H1 (cell line): ENCODE results near the gene ASTN2. TPM values are rescaled to one million over a fixed set of nuclear protein-coding genes. Genes with fewer than 3 reads are reported as not detected.

ENCODE experiments used
- CTCF ChIA-PET: fragments of 300-600 bp; sonication (Branson Sonifier 250); formaldehyde crosslinking; loops from one replicate; lab custom pipeline; 2021; ENCODE audit not compliant: partially characterized antibody; lab: Charles Lee
- POLR2A ChIA-PET: fragments of 300-600 bp; sonication (Branson Sonifier 250); formaldehyde crosslinking; loops from one replicate; lab custom pipeline; 2021; ENCODE audit warnings: inconsistent platforms; ENCODE audit not compliant: partially characterized antibody; lab: Charles Lee
- DNase-seq, 2 experiments: peaks; one replicate each; pipeline versions ENCODE4 v3.0.0 to v3.0.0-alpha.2; 2010 to 2022; ENCODE audit warnings: low spot score in 2 of 2, low read depth in 1 of 2, mixed read lengths in 1 of 2
- FAIRE-seq: peaks from 2 replicates; lab custom pipeline; 2011; peaks lifted over from hg19 to GRCh38; lab: Jason Lieb, UNC
- H2AFZ ChIP-seq: 2 replicates; pipeline ENCODE4 v1.8.1; 2012; ENCODE audit warnings: low read length, inconsistent platforms
- H2AK5ac ChIP-seq: 2 replicates; pipeline ENCODE4 v1.6.1; 2013; ENCODE audit warnings: low read depth, low read length
- H2BK120ac ChIP-seq: replicated peaks from 2 replicates; pipeline ENCODE3; 2013; ENCODE audit warnings: low read depth, low read length, inconsistent platforms
- H2BK12ac ChIP-seq: 2 replicates; pipeline ENCODE4 v1.6.1; 2013; ENCODE audit warnings: low read depth, low read length
- H2BK15ac ChIP-seq: 2 replicates; pipeline ENCODE4 v1.6.1; 2013; ENCODE audit warnings: low read length
- H2BK20ac ChIP-seq: 2 replicates; pipeline ENCODE4 v1.6.1; 2013; ENCODE audit warnings: low read length
- H2BK5ac ChIP-seq: 2 replicates; pipeline ENCODE4 v1.6.1; 2013; ENCODE audit warnings: low read depth, low read length
- H3K14ac ChIP-seq: 2 replicates; pipeline ENCODE4 v1.6.1; 2013; ENCODE audit warnings: inconsistent platforms; ENCODE audit not compliant: insufficient read length
- H3K18ac ChIP-seq: 2 replicates; pipeline ENCODE4 v1.6.1; 2013; ENCODE audit warnings: low read length; ENCODE audit errors: extremely low read depth
- H3K23ac ChIP-seq: 2 replicates; pipeline ENCODE4 v1.6.1; 2013; ENCODE audit warnings: inconsistent platforms; ENCODE audit not compliant: insufficient read length
- H3K23me2 ChIP-seq: 2 replicates; pipeline ENCODE4 v1.6.1; 2013; ENCODE audit warnings: low read depth, low read length
- H3K27ac ChIP-seq: 2 replicates; pipeline ENCODE4 v1.6.1; 2011; ENCODE audit warnings: low read depth, low read length, inconsistent platforms
- H3K27me3 ChIP-seq, 4 experiments: replicated peaks in 1 of 4; 1 replicate in 1 of 4; 2 replicates in 3 of 4; pipeline versions ENCODE4 v1.6.1 to v1.8.1; 2011 to 2013; ENCODE audit warnings: low read length in 3 of 4, mild to moderate bottlenecking in 3 of 4, inconsistent platforms in 2 of 4, mixed read lengths in 2 of 4, moderate library complexity in 1 of 4; ENCODE audit not compliant: control insufficient read depth in 3 of 4, insufficient read depth in 3 of 4; ENCODE audit errors: extremely low read depth in 1 of 4
- H3K36me3 ChIP-seq, 4 experiments: 2 replicates each; pipeline versions ENCODE4 v1.6.1 to v1.8.1; 2011 to 2013; ENCODE audit warnings: mild to moderate bottlenecking in 4 of 4, low read length in 3 of 4, moderate library complexity in 2 of 4, control low read depth in 1 of 4, inconsistent platforms in 1 of 4; ENCODE audit not compliant: insufficient read depth in 4 of 4, control insufficient read depth in 2 of 4
- H3K4ac ChIP-seq: replicated peaks from 2 replicates; pipeline ENCODE3; 2013; ENCODE audit warnings: low read length, low read depth, mixed read lengths, inconsistent platforms; ENCODE audit not compliant: insufficient read length
- H3K4me1 ChIP-seq, 4 experiments: replicated peaks in 1 of 4; 1 replicate in 1 of 4; 2 replicates in 3 of 4; pipeline versions ENCODE4 v1.6.1 to v1.8.1; 2011 to 2013; ENCODE audit warnings: low read length in 3 of 4, inconsistent platforms in 2 of 4, mixed read lengths in 1 of 4; ENCODE audit not compliant: insufficient read depth in 4 of 4, control insufficient read depth in 3 of 4
- H3K4me2 ChIP-seq, 2 experiments: 2 replicates each; pipeline versions ENCODE4 v1.6.1 to v1.8.1; 2011 to 2013; ENCODE audit warnings: low read depth in 2 of 2, low read length in 2 of 2, control low read depth in 1 of 2, inconsistent platforms in 1 of 2, mild to moderate bottlenecking in 1 of 2; ENCODE audit not compliant: insufficient read depth in 1 of 2
- H3K4me3 ChIP-seq, 4 experiments: fragments of 200-600, 300-600 bp in 1 of 4; sonication (generic), shearing (Covaris generic), sonication (Bioruptor Twin) in 1 of 4; 2 replicates each; pipeline versions ENCODE4 v1.5.1 to v1.8.1; 2011 to 2016; ENCODE audit warnings: low read length in 4 of 4, low read depth in 3 of 4, control low read depth in 2 of 4, inconsistent platforms in 2 of 4, mild to moderate bottlenecking in 2 of 4, mixed read lengths in 1 of 4, moderate library complexity in 1 of 4; ENCODE audit not compliant: insufficient read depth in 2 of 4; ENCODE audit errors: extremely low read depth in 1 of 4
- H3K56ac ChIP-seq: replicated peaks from 2 replicates; pipeline ENCODE3; 2013; ENCODE audit warnings: low read depth, mild to moderate bottlenecking, mixed read lengths, low read length, inconsistent platforms; ENCODE audit not compliant: insufficient read length
- H3K79me1 ChIP-seq: 2 replicates; pipeline ENCODE4 v1.6.1; 2013; ENCODE audit warnings: low read depth, low read length, control low read depth
- H3K79me2 ChIP-seq, 2 experiments: 2 replicates each; pipeline versions ENCODE4 v1.6.1 to v1.8.1; 2012 to 2013; ENCODE audit warnings: low read length in 2 of 2, mild to moderate bottlenecking in 2 of 2, inconsistent platforms in 1 of 2; ENCODE audit not compliant: insufficient read depth in 2 of 2, control insufficient read depth in 1 of 2
- H3K9ac ChIP-seq, 4 experiments: replicated peaks in 1 of 4; 1 replicate in 1 of 4; 2 replicates in 3 of 4; pipeline versions ENCODE4 v1.6.1 to v1.8.1; 2011 to 2013; ENCODE audit warnings: low read depth in 3 of 4, low read length in 3 of 4, control low read depth in 2 of 4, mild to moderate bottlenecking in 2 of 4, moderate library complexity in 2 of 4, inconsistent platforms in 1 of 4; ENCODE audit errors: extremely low read depth in 1 of 4
- H3K9me3 ChIP-seq, 2 experiments: 2 replicates each; pipeline versions ENCODE4 v1.6.1 to v1.8.1; 2012 to 2013; ENCODE audit warnings: mild to moderate bottlenecking in 2 of 2, moderate library complexity in 2 of 2, control low read depth in 1 of 2, inconsistent platforms in 1 of 2, low read depth in 1 of 2, low read length in 1 of 2, mixed read lengths in 1 of 2; ENCODE audit not compliant: insufficient read depth in 2 of 2
- H4K20me1 ChIP-seq, 2 experiments: replicated peaks in 1 of 2; 2 replicates each; pipeline versions ENCODE3 to v1.8.1; 2011 to 2013; ENCODE audit warnings: inconsistent platforms in 2 of 2, low read length in 2 of 2, mild to moderate bottlenecking in 1 of 2; ENCODE audit not compliant: insufficient read depth in 2 of 2, control insufficient read depth in 1 of 2
- H4K5ac ChIP-seq: 2 replicates; pipeline ENCODE4 v1.6.1; 2013; ENCODE audit warnings: low read length, low read depth, mixed read lengths, inconsistent platforms; ENCODE audit not compliant: insufficient read length
- H4K8ac ChIP-seq: 2 replicates; pipeline ENCODE4 v1.8.0; 2013; ENCODE audit warnings: mild to moderate bottlenecking, moderate library complexity, low read length, inconsistent platforms; ENCODE audit not compliant: insufficient read depth; ENCODE audit errors: extremely low read depth
- H4K91ac ChIP-seq: replicated peaks from 2 replicates; pipeline ENCODE3; 2013; ENCODE audit warnings: low read length, mixed read lengths, inconsistent platforms; ENCODE audit not compliant: insufficient read length
- ASH2L ChIP-seq: fragments of 200-600, 300-600 bp; sonication (generic); IDR thresholded peaks from one replicate; pipeline ENCODE4 v1.7.1; 2017; ENCODE audit warnings: low read length
- ATF2 ChIP-seq: IDR thresholded peaks from 2 replicates; pipeline ENCODE4 v1.6.1; 2012; ENCODE audit warnings: low read length, inconsistent platforms
- ATF3 ChIP-seq: IDR thresholded peaks from 2 replicates; pipeline ENCODE4 v1.6.1; 2011; ENCODE audit warnings: low read depth, mild to moderate bottlenecking, low read length; ENCODE audit not compliant: insufficient read depth
- CHD1 ChIP-seq: IDR thresholded peaks from 2 replicates; pipeline ENCODE4 v1.6.1; 2012; ENCODE audit warnings: low read depth, low read length, improper control_type of control experiment
- CHD2 ChIP-seq: IDR thresholded peaks from 2 replicates; pipeline ENCODE4 v1.6.1; 2012; ENCODE audit warnings: low read length, improper control_type of control experiment
- GTF2F1 ChIP-seq: IDR thresholded peaks from 2 replicates; pipeline ENCODE4 v1.6.1; 2012; ENCODE audit warnings: low read depth, low read length, improper control_type of control experiment, borderline replicate concordance
- HDAC2 ChIP-seq, 2 experiments: fragments of 300-600 bp in 1 of 2; sonication (generic) in 1 of 2; IDR thresholded peaks; 2 replicates each; pipeline ENCODE4 v1.6.1; 2011 to 2012; ENCODE audit warnings: low read depth in 2 of 2, low read length in 2 of 2, mild to moderate bottlenecking in 2 of 2, moderate library complexity in 2 of 2, borderline replicate concordance in 1 of 2, inconsistent platforms in 1 of 2
- MAFK ChIP-seq: IDR thresholded peaks from 2 replicates; pipeline ENCODE4 v1.6.1; 2012; ENCODE audit warnings: low read depth, mild to moderate bottlenecking, improper control_type of control experiment, low read length
- NRF1 ChIP-seq: IDR thresholded peaks from 2 replicates; pipeline ENCODE4 v1.6.1; 2011; ENCODE audit warnings: mild to moderate bottlenecking, low read depth, low read length, improper control_type of control experiment
- RNF2 ChIP-seq: fragments of 200-900, 300-1000 bp; sonication (generic); IDR thresholded peaks from 2 replicates; pipeline ENCODE4 v1.7.1; 2016; ENCODE audit warnings: borderline replicate concordance, low read depth, mild to moderate bottlenecking, antibody characterized with exemption, low read length; ENCODE audit not compliant: poor library complexity, severe bottlenecking; ENCODE audit errors: missing control alignments
- SP4 ChIP-seq: IDR thresholded peaks from 2 replicates; pipeline ENCODE4 v1.6.1; 2012; ENCODE audit warnings: low read length, inconsistent platforms
- TCF12 ChIP-seq: IDR thresholded peaks from 2 replicates; pipeline ENCODE4 v1.6.1; 2011; ENCODE audit warnings: low read depth, mild to moderate bottlenecking, low read length
- WGBS, 2 experiments: shearing (Covaris generic) in 1 of 2; methylation state at CpG; one replicate each; pipeline versions ENCODE4 v1.1.6 to v1.1.7; 2013 to 2015; ENCODE audit warnings: low lambda C conversion rate in 2 of 2, mixed read lengths in 2 of 2, inconsistent platforms in 1 of 2, low coverage in 1 of 2, missing lambda C conversion rate in 1 of 2; ENCODE audit not compliant: insufficient replicate concordance in 2 of 2, insufficient coverage in 1 of 2, insufficient read length in 1 of 2; ENCODE audit errors: extremely low coverage in 1 of 2, missing lambda C conversion rate in 1 of 2; 5-methylcytosine and 5-hydroxymethylcytosine counted together
- polyA plus RNA-seq, 7 experiments: library from polyadenylated mRNA; depleted of rRNA in 3 of 7; stranded (reverse) in 5 of 7; unstranded in 2 of 7; fragments of >200 nt in 5 of 7; fragments of 200-250 nt in 2 of 7; gene quantifications; 1 replicate in 5 of 7; 2 replicates in 1 of 7; 4 replicates in 1 of 7; pipeline versions ENCODE4 v1.2.1 to v1.2.3, GENCODE V29; 2011 to 2013; ENCODE audit warnings: missing spikeins in 2 of 7, mixed read lengths in 2 of 7
- total RNA-seq: library from RNA; stranded (reverse); fragmentation: NEBNext Ultra II Directional; extraction: Animal tissue kit (Norgen Biotek cat#: 25700); gene quantifications from 2 replicates; pipeline ENCODE4 v1.2.1, GENCODE V29; 2021

The ASTN2 gene
- total and polyA plus RNA-seq, 2 of the 8 experiments (the other 6 are each of a cell fraction or from before 2014, with no cell fraction given): 8.2 to 13.7 TPM

- FAIRE-seq: no peak
- no peak for TF ChIP-seq HDAC2 (IDR thresholded peaks at IDR 0.05; ENCODE audit: borderline replicate concordance in 1 of 2, low read depth in 2 of 2, low read length in 2 of 2)
- TF ChIP-seq TCF12: no peak
- no peak for TF ChIP-seq ASH2L
- TF ChIP-seq MAFK: no peak
- no peak for TF ChIP-seq GTF2F1
- no peak for TF ChIP-seq SP4
- TF ChIP-seq NRF1: no peak
- TF ChIP-seq CHD1: no peak
- TF ChIP-seq RNF2: no peak
- TF ChIP-seq ATF3: no peak
- TF ChIP-seq CHD2: no peak
- no peak for TF ChIP-seq ATF2
Measured at GRCh38 chr9:117284414-117284813, 130.4 kb downstream of the ASTN2 start.

More at GRCh38 chr9:117284414-117284813, 130.4 kb downstream of the ASTN2 start:
- peaks cover 0 to 6% (median 1%) of the 10 kb centered on the region in 4 experiments; a peak in 3 of 7 replicates for H3K4me1 ChIP-seq
- H2BK12ac ChIP-seq: no peak overlapping the region
- peaks cover 0 to 3% of the 10 kb centered on the region in 2 experiments for H4K20me1 ChIP-seq
- H3K79me2 ChIP-seq: no peaks in the 10 kb centered on the region
- no peak overlapping the region for H2AFZ ChIP-seq
- no peak overlapping the region for H3K27ac ChIP-seq
- H4K5ac ChIP-seq: no peak overlapping the region
- 76% methylated on average over 1 of the region's 1 CpG; no CpG with 5 or more reads in 1 of the 2 experiments for WGBS, 2 experiments
- no peak overlapping the region for H3K4me2 ChIP-seq
- H3K23me2 ChIP-seq: no peaks in the 10 kb centered on the region
- H3K9ac ChIP-seq: no peak overlapping the region
- no peak overlapping the region for H3K56ac ChIP-seq
- H3K14ac ChIP-seq: no peak overlapping the region
- CTCF ChIA-PET: interaction anchor here (0.6 kb wide), 1 partner anchor 321 kb away, joined by 3 read pairs; no protein-coding TSS in a partner anchor
- H2AK5ac ChIP-seq: no peak overlapping the region
- H3K79me1 ChIP-seq: no peaks in the 10 kb centered on the region
- no peak overlapping the region for H3K23ac ChIP-seq
- H3K4ac ChIP-seq: no peak overlapping the region
- no peak overlapping the region for H2BK20ac ChIP-seq
- no peaks in the 10 kb centered on the region for H3K27me3 ChIP-seq
- no peak overlapping the region for H2BK15ac ChIP-seq
- H2BK5ac ChIP-seq: no peak overlapping the region
- POLR2A ChIA-PET: no interaction called here
- H4K8ac ChIP-seq: no peak overlapping the region
- no peak overlapping the region for H4K91ac ChIP-seq
- H3K18ac ChIP-seq: no peak overlapping the region
- H3K9me3 ChIP-seq: no peaks in the 10 kb centered on the region
- H2BK120ac ChIP-seq: no peak overlapping the region
- H3K4me3 ChIP-seq: no peak overlapping the region
- no peak for DNase-seq
- H3K36me3 ChIP-seq: no peaks in the 10 kb centered on the region
